Liver (tissue), 3 donors: ENCODE results near the gene VPS25.

Experiments used
- EGR1 ChIP-seq, 2 donors: IDR thresholded peaks; 2 replicates each; pipeline ENCODE4 v1.6.1; 2016 to 2018; ENCODE audit warnings: antibody characterized with exemption in 2 of 2, low read depth in 2 of 2
- GABPA ChIP-seq, 2 donors: IDR thresholded peaks in 1 of 2; conservative IDR thresholded peaks in 1 of 2; 2 replicates each; pipeline ENCODE4 v1.6.1; 2016; ENCODE audit warnings: antibody characterized with exemption in 2 of 2, mild to moderate bottlenecking in 1 of 2, moderate library complexity in 1 of 2
- JUND ChIP-seq, 2 donors: IDR thresholded peaks; 2 replicates each; pipeline ENCODE4 v1.6.1; 2016; ENCODE audit warnings: antibody characterized with exemption in 2 of 2
- RAD21 ChIP-seq, 2 donors: IDR thresholded peaks; 2 replicates each; pipeline ENCODE4 v1.6.1; 2016; ENCODE audit warnings: antibody characterized with exemption in 2 of 2, mild to moderate bottlenecking in 2 of 2
- YY1 ChIP-seq: IDR thresholded peaks from 2 replicates; pipeline ENCODE4 v1.6.1; 2016; ENCODE audit warnings: antibody characterized with exemption, mild to moderate bottlenecking
- TF ChIP-seq, protein P1 (sequence below): fragments of 150-350 bp; IDR thresholded peaks from 2 replicates; pipeline ENCODE4 v1.5.1; 2017; ENCODE audit warnings: improper control_type of control experiment, low read depth, low read length; ENCODE audit not compliant: missing input control
- TF ChIP-seq, protein P2 (sequence below): IDR thresholded peaks from 2 replicates; pipeline ENCODE4 v1.6.1; 2016; ENCODE audit warnings: antibody characterized with exemption
- TF ChIP-seq, protein P3 (sequence below): IDR thresholded peaks from 2 replicates; pipeline ENCODE4 v1.6.1; 2016; ENCODE audit warnings: antibody characterized with exemption
- TF ChIP-seq, protein P4 (sequence below): IDR thresholded peaks from 2 replicates; pipeline ENCODE4 v1.6.1; 2016; ENCODE audit warnings: antibody characterized with exemption, mild to moderate bottlenecking
- TF ChIP-seq, protein P5 (sequence below): IDR thresholded peaks from 2 replicates; pipeline ENCODE4 v1.6.1; 2016; ENCODE audit warnings: antibody characterized with exemption
- donor health status: healthy.
- donor health status: healthy.

DNA sequence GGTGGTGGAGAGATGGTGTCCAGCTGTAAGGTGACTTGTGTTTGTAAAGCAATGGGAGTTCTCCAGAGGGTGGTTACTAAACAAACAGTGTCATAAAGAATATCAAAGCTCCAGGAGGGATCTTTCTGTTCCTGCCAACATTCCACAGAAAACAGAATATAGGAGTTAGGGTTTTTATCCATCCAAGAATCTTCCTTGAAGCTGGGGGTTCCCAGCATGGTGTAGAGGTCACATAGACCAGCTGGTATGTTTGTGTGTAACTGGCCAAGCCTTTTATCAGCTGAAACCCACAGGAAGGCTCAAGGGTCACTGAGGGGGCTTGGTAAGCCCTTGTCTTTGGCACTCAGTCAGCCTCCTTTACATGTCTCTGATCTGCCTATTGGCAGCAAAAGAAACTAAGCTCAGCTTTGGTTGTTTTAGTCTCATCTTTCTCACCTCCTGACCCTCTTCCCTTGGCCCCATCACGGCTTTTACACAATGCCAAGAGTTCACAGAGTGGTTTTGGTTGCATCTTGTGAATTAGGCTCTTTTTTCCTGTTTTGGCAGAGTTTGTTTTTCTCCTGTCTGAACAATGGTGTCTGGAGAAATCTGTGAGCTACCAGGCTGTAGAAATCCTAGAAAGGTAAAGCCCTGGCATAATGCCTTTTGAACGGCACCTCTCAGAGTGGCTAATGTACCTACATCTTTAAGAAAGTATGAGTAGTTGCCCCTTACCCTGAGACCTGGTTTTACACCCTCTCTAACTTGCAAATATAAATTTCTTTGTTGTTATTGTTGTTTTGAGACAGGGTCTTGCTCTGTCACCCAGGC lies 30.0 kb downstream of the VPS25 start:
- TF ChIP-seq, protein P1, sequence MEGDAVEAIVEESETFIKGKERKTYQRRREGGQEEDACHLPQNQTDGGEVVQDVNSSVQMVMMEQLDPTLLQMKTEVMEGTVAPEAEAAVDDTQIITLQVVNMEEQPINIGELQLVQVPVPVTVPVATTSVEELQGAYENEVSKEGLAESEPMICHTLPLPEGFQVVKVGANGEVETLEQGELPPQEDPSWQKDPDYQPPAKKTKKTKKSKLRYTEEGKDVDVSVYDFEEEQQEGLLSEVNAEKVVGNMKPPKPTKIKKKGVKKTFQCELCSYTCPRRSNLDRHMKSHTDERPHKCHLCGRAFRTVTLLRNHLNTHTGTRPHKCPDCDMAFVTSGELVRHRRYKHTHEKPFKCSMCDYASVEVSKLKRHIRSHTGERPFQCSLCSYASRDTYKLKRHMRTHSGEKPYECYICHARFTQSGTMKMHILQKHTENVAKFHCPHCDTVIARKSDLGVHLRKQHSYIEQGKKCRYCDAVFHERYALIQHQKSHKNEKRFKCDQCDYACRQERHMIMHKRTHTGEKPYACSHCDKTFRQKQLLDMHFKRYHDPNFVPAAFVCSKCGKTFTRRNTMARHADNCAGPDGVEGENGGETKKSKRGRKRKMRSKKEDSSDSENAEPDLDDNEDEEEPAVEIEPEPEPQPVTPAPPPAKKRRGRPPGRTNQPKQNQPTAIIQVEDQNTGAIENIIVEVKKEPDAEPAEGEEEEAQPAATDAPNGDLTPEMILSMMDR, result no peak
- TF ChIP-seq YY1 (no peak), EGR1 (IDR thresholded peaks at IDR 0.05; ENCODE audit: low read depth in 2 of 2) (no peak), GABPA (IDR thresholded peaks at IDR 0.05 in 1 of 2, conservative IDR thresholded peaks at IDR 0.05 in 1 of 2) (no peak), RAD21 (IDR thresholded peaks at IDR 0.05) (no peak), JUND (IDR thresholded peaks at IDR 0.05) (no peak)
- TF ChIP-seq, protein P2, sequence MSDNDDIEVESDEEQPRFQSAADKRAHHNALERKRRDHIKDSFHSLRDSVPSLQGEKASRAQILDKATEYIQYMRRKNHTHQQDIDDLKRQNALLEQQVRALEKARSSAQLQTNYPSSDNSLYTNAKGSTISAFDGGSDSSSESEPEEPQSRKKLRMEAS, result no peak
- TF ChIP-seq, protein P3, sequence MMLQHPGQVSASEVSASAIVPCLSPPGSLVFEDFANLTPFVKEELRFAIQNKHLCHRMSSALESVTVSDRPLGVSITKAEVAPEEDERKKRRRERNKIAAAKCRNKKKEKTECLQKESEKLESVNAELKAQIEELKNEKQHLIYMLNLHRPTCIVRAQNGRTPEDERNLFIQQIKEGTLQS, result no peak
- TF ChIP-seq, protein P4, sequence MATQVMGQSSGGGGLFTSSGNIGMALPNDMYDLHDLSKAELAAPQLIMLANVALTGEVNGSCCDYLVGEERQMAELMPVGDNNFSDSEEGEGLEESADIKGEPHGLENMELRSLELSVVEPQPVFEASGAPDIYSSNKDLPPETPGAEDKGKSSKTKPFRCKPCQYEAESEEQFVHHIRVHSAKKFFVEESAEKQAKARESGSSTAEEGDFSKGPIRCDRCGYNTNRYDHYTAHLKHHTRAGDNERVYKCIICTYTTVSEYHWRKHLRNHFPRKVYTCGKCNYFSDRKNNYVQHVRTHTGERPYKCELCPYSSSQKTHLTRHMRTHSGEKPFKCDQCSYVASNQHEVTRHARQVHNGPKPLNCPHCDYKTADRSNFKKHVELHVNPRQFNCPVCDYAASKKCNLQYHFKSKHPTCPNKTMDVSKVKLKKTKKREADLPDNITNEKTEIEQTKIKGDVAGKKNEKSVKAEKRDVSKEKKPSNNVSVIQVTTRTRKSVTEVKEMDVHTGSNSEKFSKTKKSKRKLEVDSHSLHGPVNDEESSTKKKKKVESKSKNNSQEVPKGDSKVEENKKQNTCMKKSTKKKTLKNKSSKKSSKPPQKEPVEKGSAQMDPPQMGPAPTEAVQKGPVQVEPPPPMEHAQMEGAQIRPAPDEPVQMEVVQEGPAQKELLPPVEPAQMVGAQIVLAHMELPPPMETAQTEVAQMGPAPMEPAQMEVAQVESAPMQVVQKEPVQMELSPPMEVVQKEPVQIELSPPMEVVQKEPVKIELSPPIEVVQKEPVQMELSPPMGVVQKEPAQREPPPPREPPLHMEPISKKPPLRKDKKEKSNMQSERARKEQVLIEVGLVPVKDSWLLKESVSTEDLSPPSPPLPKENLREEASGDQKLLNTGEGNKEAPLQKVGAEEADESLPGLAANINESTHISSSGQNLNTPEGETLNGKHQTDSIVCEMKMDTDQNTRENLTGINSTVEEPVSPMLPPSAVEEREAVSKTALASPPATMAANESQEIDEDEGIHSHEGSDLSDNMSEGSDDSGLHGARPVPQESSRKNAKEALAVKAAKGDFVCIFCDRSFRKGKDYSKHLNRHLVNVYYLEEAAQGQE, result no peak
- TF ChIP-seq, protein P5, sequence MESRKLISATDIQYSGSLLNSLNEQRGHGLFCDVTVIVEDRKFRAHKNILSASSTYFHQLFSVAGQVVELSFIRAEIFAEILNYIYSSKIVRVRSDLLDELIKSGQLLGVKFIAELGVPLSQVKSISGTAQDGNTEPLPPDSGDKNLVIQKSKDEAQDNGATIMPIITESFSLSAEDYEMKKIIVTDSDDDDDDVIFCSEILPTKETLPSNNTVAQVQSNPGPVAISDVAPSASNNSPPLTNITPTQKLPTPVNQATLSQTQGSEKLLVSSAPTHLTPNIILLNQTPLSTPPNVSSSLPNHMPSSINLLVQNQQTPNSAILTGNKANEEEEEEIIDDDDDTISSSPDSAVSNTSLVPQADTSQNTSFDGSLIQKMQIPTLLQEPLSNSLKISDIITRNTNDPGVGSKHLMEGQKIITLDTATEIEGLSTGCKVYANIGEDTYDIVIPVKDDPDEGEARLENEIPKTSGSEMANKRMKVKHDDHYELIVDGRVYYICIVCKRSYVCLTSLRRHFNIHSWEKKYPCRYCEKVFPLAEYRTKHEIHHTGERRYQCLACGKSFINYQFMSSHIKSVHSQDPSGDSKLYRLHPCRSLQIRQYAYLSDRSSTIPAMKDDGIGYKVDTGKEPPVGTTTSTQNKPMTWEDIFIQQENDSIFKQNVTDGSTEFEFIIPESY, result no peak
